Measurements from ENCODE around the gene FUOM.
A peak's percentile ranks its signal among the peaks of the same experiment; 100 is the strongest.

FUOM gene

GRCh38 chr10:133357285-133358161 is at the start of gene FUOM:
Gene FUOM, minus strand, starts transcription at chr10:133358019. Its CDS starts 12 bp downstream, at chr10:133358007.
- no peak for DNase-seq

GRCh38 chr10:133405844-133406527 is 48.2 kb upstream of the FUOM start:
- no peak for DNase-seq

- no peak for DNase-seq
Observed at GRCh38 chr10:133405272-133405671, 47.5 kb upstream of the FUOM start.

GRCh38 chr10:133403784-133404183 is 46.0 kb upstream of the FUOM start:
- no peak for DNase-seq

- DNase-seq, result no peak
Observed at GRCh38 chr10:133403359-133403758, 45.5 kb upstream of the FUOM start.

GRCh38 chr10:133401981-133402725 is 44.3 kb upstream of the FUOM start:
- no peak for DNase-seq

- DNase-seq, result no peak
Observed at GRCh38 chr10:133401500-133401899, 43.7 kb upstream of the FUOM start.

- DNase-seq, result no peak
Observed at GRCh38 chr10:133400624-133401424, 43.0 kb upstream of the FUOM start.

GRCh38 chr10:133399123-133399601 is 41.3 kb upstream of the FUOM start:
- no peak for DNase-seq

- no peak for DNase-seq
Observed at GRCh38 chr10:133397938-133398337, 40.1 kb upstream of the FUOM start.

- no peak for DNase-seq
Observed at GRCh38 chr10:133396035-133396624, 38.3 kb upstream of the FUOM start.

- no peak for DNase-seq
Observed at GRCh38 chr10:133394801-133395221, 37.0 kb upstream of the FUOM start.

GRCh38 chr10:133394064-133394663 is 36.3 kb upstream of the FUOM start, which contains the start of gene MTG1:
Gene MTG1, plus strand, starts transcription at chr10:133394157. Its CDS starts 64 bp downstream, at chr10:133394221.
- peak; percentile 79 for DNase-seq

- no peak for DNase-seq
Observed at GRCh38 chr10:133393401-133394063, 35.7 kb upstream of the FUOM start.

GRCh38 chr10:133391761-133392518 is 34.1 kb upstream of the FUOM start:
- DNase-seq, result no peak

- DNase-seq, result no peak
Observed at GRCh38 chr10:133391249-133391635, 33.4 kb upstream of the FUOM start.

GRCh38 chr10:133390597-133391248 is 32.9 kb upstream of the FUOM start:
- no peak for DNase-seq

GRCh38 chr10:133388973-133389818 is 31.4 kb upstream of the FUOM start:
- no peak for DNase-seq
